Activated CD4-positive, alpha-beta T cell treated with anti-CD3 and anti-CD28 coated beads, Interleukin-2, Interleukin-4, amounts not matched to agents 100 ng/mL and 50 ng/mL, durations not matched to agents 16 hours and 8 hours (primary cell): Measurements from ENCODE around the gene KIF26A.

Experiments used
- DNase-seq: peaks from one replicate; pipeline ENCODE4 v3.0.0-alpha.2; 2020; ENCODE audit warnings: low spot score

Gene KIF26A

DNA sequence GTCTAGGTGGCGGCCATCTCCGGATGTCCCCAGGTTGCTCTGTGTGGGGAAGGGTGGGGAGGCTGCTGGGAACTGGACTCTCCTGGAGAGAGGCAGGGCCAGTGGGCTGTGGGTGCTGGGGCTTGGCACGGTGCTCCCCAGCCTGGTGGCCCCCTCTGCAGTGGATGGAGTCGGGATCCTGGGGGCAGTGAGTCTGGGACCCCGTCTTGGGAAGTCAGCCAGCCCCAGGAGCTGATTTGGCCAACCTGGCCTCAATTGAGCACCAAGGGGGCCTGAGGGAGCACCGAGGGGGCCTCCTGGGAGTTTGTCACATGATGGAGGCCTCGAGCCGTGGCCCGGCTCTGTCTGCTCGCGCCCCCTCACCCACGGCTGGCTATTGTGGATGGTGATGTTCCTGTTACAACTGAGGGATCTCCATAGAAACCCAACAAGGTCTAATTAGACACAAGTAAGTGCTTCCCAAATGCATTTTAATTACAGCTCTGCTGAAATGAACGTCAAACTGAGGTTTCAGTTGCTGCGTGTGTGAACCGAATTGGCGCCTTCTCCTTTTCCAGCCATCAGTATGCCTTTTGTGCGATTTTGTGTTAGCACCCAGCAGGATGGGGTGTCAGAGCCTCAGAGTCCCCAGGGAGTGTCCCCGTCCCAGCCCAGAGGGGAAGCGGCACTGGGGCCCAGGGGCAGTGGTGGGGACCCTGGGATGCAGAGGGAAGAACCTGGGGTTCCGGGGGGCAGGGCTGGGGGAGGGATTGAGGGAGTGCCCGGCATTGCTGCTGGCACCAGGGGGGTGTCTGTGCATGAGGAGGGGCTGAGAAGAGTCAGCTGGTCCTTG, 71.8 kb downstream of the KIF26A start:
- no peak for DNase-seq

DNA sequence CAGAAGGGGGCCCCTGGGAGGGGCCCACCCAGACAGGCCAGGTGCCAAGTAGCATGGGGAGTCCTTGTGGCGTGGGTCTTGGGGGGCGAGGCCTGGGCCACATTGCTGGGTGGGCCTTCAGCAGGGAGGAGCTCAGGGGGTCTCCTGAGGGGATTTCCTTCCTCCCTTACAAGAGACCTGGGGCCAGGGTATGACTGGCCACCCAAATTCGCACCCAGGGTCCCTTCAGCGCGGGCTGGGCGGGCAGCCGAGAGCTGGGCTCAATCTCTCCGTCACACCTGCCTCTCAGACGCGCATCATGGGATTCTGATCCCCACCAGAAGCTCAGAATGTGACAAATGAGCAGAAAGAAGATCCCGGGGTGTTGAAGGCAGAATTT, 72.4 kb downstream of the KIF26A start:
- no peak for DNase-seq

DNA sequence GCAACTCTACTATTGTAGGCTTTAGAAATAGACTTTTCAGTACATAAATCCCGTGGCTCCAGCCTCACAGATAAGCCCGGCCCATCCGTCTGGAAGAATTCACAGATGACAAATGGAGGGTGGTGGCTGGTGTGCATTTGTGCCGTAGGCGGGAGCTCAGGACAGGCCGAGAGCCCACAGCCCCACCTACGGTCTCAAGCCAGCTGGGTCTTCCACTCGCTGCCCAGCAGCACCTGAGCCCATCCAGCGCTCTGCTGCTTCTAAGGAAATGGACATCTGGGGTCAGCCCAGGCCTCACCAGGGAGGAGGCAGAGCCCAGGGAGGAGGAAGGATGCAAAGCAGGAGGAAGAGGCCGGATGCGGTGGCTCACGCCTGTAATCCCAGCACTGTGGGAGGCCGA, 72.8 kb downstream of the KIF26A start:
- DNase-seq = no peak

DNA sequence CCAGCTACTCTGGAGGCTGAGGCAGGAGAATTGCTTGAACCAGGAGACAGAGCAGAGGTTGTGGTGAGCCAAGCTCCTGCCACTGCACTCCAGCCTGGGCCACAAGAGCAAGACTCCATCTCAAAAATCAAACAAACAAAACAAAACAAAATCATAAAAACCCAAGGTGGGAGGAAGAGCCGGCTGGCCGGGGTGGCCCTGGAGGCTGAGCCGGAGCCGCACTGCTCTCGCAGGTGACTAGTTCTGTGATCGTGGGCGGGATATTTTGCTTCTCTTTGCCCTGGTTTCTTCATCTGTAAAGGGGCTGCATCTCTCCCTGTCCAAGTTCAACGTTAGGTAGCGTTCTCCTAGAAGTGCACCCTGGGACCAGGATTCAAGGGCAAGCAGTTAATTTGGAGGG, 73.4 kb downstream of the KIF26A start:
- no peak for DNase-seq

DNA sequence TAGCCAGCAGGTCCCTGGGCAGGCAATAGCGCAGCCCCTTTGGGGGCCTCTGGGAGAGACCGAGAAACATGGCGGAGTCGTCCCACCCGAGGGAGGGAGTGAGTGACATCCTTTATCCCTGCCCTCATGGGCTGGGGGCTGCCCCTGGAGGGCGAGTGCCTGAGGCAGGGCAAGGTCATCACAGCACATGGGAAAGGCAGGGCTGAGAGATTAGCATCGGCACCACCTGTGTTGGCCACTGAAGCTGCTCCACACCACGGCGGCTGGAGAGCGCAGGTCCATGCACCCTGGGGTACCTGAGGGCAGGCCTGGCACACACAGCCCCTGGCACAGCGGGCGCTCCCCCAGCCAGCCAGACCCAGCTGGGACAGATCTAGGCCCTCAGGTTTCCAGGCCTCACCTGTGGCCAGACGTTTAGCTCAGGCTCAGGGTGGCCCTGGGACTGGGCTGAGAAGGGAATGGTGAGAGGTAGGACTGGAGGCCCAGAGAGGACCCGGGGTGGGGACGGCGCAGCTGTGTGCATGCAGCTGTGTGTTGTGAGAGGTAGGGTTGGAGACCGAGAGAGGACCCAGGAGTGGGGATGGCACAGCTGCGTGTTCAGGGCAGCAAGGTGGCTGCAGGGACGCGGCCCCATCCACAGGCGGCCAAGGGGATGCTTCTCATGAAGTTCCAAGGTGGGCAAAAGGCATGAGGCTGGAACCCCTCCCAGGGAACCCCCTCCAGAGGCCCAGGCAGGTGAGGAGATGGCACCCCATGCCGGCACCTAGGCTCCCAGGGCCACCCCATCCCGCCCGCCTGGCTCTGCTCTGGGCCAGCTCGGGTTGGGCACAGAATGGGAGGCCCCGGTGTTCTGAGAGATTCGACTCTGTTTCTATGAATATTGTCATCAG, 74.1 kb downstream of the KIF26A start:
- DNase-seq = no peak

DNA sequence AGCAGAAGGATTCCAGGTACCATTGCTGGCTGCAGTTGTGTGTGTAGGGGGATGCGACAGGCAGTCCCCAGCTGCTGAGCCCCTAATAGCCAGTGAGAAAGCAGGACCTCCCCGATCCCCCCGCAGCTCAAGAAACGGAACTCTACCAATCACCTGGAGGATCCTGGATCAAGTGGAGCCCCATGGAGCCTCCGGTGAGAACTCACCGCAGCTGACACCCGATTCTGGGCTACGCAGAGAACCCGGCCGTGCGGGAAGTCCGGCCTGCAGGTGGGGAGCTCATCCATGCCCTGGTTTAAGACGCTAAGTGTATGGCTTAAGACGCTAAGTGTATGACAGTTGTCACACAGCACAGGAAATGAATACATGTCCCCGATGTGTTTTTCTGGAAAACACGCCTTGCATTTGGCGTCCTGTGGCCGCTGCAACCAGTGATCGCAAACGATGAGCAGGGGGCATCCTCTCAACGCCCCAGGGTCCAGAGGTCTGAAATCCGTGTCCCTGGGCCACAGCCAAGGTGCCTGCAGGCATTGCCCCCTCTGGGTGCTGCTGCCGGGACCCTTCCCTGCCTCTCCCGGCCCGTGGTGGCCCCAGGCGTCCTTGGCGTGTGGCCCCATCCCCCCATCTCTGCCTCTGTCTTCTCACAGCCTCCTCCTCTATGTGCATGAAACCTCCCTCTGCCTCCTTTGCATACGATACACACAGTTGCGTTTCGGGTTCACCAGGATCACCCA, 75.1 kb downstream of the KIF26A start:
- DNase-seq = no peak

DNA sequence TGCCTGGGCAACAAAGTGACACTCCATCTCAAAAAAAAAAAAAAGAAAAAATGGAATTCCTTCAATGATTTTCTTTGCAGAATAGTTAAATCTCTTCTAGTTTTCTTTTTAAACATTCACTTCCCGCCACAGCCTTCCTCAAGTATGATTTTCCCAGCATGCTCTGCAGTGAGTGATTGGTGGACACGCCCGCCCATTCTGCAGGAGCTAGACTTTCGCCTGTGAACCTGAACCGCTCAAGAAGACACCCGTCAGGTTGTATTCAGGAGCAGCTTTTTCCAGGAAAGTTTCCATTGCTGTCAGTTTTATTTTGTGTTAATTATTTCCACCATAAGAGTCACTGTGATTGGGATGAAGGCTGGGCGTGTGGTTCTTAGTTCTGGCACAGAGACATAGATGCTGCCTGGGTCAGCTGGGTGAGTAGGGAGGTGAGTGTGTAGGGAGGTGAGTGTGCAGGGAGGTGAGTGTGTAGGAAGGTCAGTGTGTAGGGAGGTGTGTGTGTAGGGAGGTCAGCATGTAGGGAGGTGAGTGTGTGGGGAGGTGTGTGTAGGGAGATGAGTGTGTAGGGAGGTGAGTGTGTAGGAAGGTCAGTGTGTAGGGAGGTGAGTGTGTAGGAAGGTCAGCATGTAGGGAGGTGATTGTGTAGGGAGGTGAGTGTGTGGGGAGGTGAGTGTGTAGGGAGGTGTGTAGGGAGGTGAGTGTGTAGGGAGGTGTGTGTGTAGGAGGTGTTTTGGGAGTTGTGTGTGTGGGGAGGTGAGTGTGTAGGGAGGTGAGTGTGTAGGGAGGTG, 76.2 kb downstream of the KIF26A start:
- DNase-seq = no peak

DNA sequence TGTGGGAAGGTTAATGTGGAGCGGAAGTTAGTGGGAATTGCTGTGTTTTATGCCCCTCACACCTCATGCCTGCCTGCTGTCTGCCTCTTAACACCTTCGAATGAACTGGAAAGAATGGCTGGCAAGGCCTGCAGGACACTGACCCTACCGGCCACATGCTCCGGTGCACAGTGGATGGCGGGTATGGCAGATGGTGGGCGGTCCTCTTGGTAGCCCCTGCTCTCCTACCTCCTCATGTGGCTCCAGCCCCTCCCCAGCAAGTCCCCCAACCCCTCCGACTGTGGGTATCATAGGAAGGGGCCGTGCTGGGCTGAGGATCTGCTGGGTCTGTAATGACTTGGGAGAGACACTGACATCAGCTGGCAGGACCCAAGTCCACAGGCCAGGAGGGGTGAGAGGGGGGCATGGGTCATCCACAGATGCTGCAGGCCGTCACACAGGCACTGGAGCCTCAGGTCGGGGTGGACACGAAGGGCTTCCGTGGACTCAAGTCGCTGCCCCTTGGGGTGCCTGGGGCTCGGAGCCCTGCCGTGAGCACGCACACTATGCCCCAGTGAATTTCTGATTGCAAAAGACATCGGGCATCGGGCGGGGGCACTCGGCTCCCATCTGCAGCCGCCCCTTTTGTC, 77.4 kb downstream of the KIF26A start:
- no peak for DNase-seq

DNA sequence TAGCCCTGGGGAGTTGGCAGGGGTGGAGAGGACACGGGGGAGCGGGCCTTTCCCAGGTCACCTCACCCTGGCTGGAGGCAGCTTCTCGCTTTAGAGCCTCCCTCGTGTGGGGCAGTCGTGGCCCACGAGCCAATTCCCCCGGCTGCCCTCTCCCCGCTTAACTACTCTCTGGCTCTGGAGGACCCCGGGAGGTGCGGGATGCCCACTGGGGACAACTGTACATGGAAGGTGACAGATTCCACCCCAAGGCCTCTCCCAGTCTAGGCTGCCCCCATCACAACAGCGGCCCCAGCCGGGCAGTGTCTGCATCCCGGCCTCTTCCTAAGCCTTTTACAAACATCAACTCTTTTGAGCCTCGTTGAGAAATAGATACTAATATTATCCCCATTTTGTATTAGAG, 78.1 kb downstream of the KIF26A start:
- no peak for DNase-seq

DNA sequence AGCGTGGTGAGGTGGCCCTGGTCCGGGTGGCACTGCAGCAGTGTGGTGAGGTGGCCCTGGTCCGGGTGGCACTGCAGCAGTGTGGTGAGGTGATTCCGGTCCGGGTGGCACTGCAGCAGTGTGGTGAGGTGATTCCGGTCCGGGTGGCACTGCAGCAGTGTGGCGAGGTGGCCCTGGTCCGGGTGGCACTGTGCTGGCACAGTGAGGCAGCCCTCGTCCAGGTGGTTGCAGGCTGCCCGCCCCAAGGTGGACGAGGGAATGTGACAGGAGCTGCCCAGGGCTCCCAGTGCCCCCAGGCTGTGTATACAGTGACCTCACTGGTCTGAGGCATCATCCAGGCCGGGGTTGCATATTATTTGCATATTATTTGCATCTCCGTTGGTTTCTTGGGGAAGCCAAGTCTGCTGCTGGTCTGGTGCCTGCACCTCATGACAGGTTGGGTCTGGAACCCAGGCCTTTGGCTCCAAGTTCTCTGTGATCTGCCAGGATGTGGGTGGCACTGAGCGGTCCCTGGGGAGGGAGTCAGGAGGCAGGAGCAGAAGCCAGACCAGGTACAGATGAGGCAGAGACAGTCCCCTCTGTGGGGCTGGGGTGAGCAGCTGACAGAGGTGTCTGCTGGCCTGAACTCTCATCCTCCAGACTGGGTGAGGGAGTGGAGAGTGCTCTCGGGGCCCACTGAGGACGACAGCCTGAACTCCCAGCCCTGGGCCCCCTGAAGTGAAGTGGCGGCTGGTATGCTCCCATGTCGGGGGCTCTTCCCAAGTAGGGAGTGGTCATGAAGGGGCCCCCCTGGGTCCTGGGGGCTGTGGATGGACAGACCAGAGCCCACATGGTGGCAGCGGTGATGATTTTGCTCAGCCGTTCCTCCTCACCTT, 79.3 kb downstream of the KIF26A start:
- DNase-seq = no peak

DNA sequence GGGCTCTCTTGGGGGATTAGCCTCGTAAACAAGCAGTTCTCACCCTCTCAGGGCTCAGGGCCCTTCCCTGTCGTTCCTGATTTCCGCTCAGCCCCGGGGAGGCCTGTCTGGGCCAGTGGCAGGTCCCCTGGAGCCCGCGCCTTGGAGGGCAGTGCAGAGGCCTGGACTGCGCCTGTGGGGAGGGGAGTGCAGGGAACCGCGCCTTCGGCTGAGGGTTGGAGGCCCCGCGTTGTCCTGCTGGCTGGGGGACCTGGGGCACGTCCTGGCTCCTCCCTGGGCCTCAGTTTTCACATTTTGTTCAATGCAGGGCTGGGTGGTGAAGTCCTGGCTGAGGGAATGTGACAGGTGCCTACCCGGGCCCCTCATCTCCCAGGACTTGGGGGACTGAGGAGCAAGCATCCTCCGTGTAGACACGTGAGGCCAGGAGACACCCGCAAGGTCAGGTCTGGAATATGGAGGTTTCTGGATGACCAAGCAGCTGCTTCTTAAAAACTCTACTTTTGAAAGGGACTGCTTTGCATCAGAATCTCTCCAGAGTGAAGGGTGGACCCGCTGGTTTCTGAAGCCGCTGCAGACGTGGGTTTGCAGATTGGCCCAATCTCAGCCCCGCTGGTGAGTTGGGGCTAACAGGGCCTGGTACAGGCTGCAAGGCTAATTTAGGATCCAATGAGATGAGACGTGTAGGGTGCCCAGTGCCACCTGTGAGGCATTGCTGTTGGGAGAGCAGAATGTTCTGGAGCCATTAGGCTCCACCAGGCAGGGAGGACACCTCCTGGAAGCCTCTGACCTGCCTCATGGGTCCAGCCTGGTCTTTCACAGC, 80.2 kb downstream of the KIF26A start:
- DNase-seq = no peak

DNA sequence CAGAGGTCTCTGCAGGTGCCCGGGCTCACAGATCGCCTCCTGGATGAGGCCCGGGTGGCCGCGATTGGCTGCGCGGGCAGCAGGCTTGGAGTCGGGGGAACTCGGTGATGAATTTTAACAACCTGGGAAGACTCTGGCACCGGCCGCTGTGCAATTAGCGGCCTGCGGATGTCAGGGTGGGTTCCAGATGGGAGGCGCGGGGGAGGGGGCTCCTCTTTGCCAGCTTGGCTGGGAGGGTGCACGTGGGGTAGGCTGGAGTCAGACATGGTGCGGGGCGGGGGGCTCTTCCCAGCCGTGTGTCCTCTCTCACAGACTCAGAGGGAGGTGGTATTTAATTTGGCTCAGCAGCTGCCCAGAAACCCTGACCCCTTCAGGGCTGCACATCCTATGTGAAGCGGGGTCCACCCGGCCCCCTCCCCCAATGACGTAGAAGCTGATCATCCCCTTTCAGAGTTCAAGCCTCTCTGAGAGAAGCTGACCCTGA, 81.4 kb downstream of the KIF26A start:
- DNase-seq = no peak

DNA sequence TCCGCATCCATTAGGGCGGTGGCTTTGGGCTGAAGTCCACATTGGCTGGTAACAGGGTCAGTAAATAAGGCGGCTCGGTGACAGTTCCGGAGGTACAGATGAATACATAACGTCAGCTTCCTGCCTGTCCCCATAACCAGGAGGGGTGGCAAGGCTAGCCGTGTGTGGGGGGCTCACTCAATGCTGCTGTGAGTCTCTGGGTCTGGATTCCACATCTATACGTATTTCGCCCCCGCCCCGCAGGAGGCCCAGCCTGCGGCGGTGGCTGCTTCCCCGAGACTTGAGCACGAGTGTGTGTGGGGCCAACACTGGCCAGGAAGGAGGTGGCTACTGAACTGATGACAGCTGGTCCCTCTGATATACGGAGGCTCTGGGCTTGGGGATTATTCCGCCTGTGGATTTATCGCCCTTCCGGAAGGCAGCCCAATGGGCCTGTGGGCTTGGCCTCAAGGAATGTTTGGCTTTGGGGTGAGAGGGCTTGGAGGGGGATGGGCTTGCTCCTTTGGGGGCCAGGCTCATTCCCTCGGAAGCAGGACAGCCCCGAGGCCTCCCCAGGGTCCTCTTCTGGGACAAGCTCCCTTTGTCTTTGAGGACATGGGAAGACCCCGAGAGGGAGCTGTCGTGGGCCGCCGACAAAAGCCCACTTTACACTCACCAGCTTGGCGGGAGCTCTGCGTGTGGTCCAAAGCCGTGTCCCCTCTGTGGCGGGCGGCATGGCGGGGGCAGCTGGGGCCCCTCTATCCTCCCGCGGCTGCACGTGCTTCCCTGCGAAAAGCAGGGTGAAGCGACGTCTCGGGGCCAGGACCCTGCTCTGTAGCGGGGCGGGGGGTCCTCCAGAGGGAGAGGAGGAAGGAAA, 82.1 kb downstream of the KIF26A start:
- no peak for DNase-seq

DNA sequence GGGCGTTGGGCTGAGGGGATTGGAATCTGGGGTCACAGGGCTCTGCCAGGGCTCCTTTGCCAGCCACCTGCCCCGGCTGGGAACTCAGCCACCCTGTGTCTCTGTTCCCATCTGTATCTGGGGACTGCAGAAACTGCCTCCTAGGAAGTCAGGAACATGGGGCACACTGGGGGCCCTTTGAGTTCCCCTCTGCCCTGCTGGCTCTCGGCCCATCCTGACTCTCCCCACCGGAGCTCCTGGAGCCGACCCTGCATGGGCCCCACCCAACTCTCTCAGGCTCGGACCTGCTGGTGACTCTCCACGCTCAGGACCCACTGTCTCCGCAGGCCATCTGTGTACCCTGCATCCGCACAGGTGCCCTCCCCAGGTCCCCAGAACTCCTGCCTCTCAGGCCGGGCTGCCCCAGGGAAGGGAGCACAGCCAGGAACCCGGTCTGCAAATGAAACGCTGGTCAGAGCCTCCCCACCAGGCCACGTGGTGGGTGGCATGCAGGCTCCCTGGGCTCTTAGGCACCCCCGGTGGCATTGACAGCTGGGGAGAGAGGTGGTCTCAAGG, 82.8 kb downstream of the KIF26A start:
- DNase-seq = no peak

DNA sequence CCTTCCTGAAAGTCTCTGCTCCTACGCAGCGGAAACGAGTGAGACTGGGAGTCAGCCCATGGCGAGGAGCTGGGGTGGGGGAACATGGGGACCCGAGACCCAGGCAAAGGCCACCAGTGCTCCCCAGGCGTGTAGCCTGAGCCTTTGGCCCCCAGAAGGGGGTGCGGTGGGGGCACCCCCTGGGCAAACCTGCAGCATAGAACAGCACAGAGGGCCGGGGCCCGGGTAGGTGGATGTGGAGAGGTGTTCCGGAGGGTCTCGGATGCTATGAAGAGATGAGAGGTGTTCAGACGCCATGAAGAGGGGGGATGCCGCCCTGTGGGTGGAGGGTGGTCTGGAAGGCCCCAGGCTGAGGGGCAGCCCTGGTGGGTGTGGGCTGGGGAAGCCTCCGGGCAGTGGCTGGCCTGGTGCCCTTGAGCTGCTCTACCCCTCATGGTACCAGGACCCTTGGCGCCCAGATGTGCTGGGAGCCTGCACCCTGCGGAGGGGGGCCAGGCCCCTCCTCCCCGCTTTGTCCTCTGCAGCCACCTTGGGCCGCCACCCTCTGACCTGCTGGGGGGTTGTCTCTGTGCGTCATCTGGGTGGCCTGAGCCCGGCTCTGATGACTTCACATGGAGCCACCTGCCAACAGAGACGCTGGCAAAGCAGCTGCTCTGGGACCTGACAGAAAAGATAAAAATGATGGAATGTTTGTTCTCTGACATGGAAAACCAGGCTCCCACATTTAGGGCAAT, 83.4 kb downstream of the KIF26A start:
- no peak for DNase-seq

DNA sequence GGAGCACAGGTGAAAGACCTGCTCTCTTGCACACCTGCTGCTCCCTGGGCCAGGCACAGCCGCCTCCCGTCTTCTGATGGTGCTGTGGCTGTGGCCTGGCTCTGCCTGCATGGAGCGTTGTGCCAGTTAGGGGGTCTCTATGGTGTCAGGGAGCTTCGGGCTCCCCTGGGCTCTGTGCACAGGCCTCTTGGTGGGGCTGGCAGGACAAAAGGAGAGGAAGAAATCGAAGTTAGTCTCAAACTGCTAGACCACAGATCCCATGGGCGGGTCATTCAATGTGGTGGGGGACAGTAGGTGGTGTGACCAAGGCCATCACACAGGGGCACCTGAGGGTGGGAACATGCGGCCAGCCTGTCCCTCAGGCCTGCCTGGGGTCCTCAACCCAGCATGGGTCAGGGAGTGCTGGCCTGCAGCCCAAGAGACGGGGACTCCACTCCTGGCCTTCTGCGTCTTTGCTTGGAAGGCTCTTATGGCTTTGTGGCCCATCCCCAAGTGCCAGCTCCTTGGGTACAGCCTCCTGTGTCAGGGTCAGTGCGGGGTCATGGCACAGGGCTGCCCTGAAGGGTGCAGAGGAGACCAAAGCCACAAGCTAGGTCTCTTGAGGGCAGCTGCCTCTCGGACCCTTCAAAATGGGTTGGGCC, 84.1 kb downstream of the KIF26A start:
- no peak for DNase-seq
